Left lung (tissue), 10 donors: ENCODE measurements around the gene LMAN2L. TPM values are rescaled to one million over a fixed set of nuclear protein-coding genes. Genes with fewer than 3 reads are reported as not detected.

Experiments
- ATAC-seq: fragments of 200-7000 bp; cut with Tn5 transposase; one replicate; pipeline ENCODE4 v1.9.1; 2020; ENCODE audit warnings: moderate library complexity
- DNase-seq, 4 donors: peaks; one replicate each; pipeline ENCODE4 v3.0.0-alpha.2; 2013 to 2020
- H3K27ac ChIP-seq, 2 donors: fragments of 200-600 bp; sonication (generic) in 1 of 2; one replicate each; pipeline versions ENCODE4 v1.5.0 to v1.8.0; 2020 to 2021
- H3K27me3 ChIP-seq, 2 donors: fragments of 200-600 bp; sonication (generic) in 1 of 2; one replicate each; pipeline versions ENCODE4 v1.5.0 to v1.8.0; 2020 to 2021
- H3K36me3 ChIP-seq, 2 donors: fragments of 200-600 bp; sonication (generic) in 1 of 2; one replicate each; pipeline versions ENCODE4 v1.5.0 to v1.8.0; 2020 to 2021
- H3K4me1 ChIP-seq, 2 donors: fragments of 200-600 bp; one replicate each; pipeline ENCODE4 v1.8.0; 2021
- H3K4me3 ChIP-seq, 2 donors: fragments of 200-600 bp; sonication (generic) in 1 of 2; one replicate each; pipeline versions ENCODE4 v1.5.0 to v1.8.0; 2020 to 2021; ENCODE audit warnings: mild to moderate bottlenecking in 1 of 2
- H3K9me3 ChIP-seq, 2 donors: fragments of 200-600 bp; sonication (generic) in 1 of 2; one replicate each; pipeline versions ENCODE4 v1.5.0 to v1.8.0; 2020 to 2021
- intact Hi-C, 2 donors: fragments of 100-400 bp; cut with DNase I; formaldehyde crosslinking; loops; one replicate each; pipeline versions ENCODE4 v1.11.2 to v1.14.2; 2022
- polyA plus RNA-seq, 6 donors: library from polyadenylated mRNA; unstranded; fragments of 120-200 nt; gene quantifications; one replicate each; pipeline ENCODE4 v1.2.1, GENCODE V29; 2013; ENCODE audit not compliant: insufficient read length in 6 of 6
- total RNA-seq, 2 donors: library from RNA; stranded (reverse); fragmentation: NEBNext Ultra II Directional; extraction: Animal tissue kit (Norgen Biotek cat#: 25700); gene quantifications; one replicate each; pipeline ENCODE4 v1.2.1, GENCODE V29; 2021
- TF ChIP-seq, protein P1 (sequence below), 2 donors: fragments of 200-600 bp; sonication (generic) in 1 of 2; IDR thresholded peaks; one replicate each; pipeline versions ENCODE4 v1.5.0 to v1.8.0; 2021; ENCODE audit warnings: antibody characterized with exemption in 2 of 2
- donor health status: DM: no; HTN: yes; CAD: no.
- donor health status: DM: no; HTN: no; CAD: no.

Gene LMAN2L
- total and polyA plus RNA-seq, 8 donors: 18.4 to 54.7 (median 47.6) TPM

DNA sequence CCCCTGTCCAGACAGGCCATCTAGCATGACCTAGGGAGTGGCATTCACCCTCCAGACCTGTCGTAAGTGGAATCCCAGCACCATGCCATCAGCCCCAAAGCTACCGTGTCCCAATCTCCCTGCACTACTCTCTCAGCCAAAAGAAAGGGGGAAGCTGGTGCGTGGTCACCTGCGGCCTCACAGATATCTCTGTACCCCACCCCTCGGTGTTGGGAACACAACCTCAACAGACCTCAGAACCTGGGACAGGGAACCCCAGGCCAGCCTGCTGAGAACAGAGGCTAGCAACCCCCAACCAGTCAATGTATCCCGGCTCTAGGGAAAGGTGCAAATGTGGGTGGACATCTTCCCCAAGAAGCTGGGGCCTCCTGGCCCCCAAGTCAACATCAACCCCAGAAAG, 38.2 kb downstream of the LMAN2L start:
- DNase-seq: no peak
- peaks cover 0 to 53% of the 10 kb centered on the region in 2 donors for H3K36me3 ChIP-seq
- TF ChIP-seq, protein P1, sequence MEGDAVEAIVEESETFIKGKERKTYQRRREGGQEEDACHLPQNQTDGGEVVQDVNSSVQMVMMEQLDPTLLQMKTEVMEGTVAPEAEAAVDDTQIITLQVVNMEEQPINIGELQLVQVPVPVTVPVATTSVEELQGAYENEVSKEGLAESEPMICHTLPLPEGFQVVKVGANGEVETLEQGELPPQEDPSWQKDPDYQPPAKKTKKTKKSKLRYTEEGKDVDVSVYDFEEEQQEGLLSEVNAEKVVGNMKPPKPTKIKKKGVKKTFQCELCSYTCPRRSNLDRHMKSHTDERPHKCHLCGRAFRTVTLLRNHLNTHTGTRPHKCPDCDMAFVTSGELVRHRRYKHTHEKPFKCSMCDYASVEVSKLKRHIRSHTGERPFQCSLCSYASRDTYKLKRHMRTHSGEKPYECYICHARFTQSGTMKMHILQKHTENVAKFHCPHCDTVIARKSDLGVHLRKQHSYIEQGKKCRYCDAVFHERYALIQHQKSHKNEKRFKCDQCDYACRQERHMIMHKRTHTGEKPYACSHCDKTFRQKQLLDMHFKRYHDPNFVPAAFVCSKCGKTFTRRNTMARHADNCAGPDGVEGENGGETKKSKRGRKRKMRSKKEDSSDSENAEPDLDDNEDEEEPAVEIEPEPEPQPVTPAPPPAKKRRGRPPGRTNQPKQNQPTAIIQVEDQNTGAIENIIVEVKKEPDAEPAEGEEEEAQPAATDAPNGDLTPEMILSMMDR (IDR thresholded peaks at IDR 0.05): no peak
- H3K4me1 ChIP-seq: no peaks in the 10 kb centered on the region
- ATAC-seq: no peak
- no peaks in the 10 kb centered on the region for H3K9me3 ChIP-seq
- intact Hi-C loops: no loop called here
- H3K27me3 ChIP-seq: no peaks in the 10 kb centered on the region
- no peak overlapping the region for H3K27ac ChIP-seq
- no peak overlapping the region for H3K4me3 ChIP-seq

DNA sequence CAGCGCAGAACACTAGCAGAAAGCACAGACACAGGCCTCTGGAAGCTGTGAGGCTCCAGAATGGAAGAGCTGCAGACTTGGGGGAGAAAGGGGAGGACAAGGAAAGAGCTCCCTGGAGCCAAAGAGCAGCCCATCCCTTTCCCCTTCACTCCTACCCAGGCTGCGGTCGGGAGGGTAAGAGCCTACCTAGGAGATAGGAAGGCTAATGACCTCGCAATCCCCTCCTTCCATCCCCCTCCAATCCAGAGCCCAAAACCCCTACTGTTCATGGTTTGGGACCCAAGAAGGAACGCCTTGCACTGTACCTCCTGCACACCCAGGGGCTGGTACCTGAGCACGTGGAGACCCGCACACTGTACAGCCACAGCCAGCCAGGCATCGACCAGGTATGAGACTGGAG, 39.8 kb downstream of the LMAN2L start:
- DNase-seq (no peak), ATAC-seq (no peak)
- Histone ChIP-seq H3K9me3 (no peaks in the 10 kb centered on the region), H3K27me3 (no peaks in the 10 kb centered on the region), H3K27ac (no peak overlapping the region), H3K4me1 (no peaks in the 10 kb centered on the region), H3K36me3 (peaks cover 0 to 37% of the 10 kb centered on the region in 2 donors), H3K4me3 (no peak overlapping the region)
- TF ChIP-seq, protein P1 (IDR thresholded peaks at IDR 0.05): no peak
- intact Hi-C loops: no loop called here

DNA sequence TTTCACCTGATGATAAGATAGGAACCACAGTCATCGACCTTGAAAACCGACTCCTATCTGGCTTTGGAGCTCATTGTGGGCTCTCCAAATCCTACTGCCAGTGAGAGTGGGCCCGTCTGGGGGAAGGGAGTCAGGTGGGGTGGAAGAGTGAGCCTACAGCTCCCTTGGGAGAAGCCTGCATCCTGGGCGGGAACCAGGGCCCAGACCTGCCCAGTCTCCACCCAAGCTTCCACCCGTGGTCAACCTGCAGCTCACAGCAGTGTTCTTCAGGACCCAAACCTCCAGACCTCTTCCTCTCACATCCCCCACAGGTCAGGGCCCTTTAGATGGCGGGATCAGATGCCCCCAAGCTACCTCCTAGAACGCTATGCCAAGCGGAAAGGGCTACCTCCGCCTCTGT, 40.2 kb downstream of the LMAN2L start:
- Histone ChIP-seq H3K4me3 (no peak overlapping the region), H3K4me1 (no peaks in the 10 kb centered on the region), H3K36me3 (peaks cover 0 to 32% of the 10 kb centered on the region in 2 donors), H3K27me3 (no peaks in the 10 kb centered on the region), H3K9me3 (no peaks in the 10 kb centered on the region), H3K27ac (no peak overlapping the region)
- DNase-seq (no peak), ATAC-seq (no peak)
- TF ChIP-seq, protein P1 (IDR thresholded peaks at IDR 0.05): no peak
- intact Hi-C loops: no loop called here

DNA sequence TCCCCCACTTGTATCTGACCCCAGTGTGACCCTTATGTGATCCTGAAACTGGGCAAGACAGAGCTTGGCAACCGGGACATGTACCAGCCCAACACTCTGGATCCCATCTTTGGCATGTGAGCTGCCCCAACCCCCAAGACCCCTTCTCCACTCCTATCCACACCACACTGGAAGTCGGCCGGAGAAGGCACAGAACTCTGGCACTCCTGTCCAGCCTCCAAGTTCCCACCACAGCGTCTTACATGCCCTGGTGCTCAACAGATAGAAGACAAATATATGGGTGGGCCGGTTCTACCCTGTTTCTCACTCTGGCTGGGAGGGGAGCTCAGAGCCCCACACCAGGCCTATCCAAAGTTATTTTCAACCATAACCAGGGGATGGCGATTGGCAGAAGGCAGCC, 40.8 kb downstream of the LMAN2L start:
- TF ChIP-seq, protein P1 (IDR thresholded peaks at IDR 0.05): no peak
- Histone ChIP-seq H3K27ac (no peak overlapping the region), H3K27me3 (no peaks in the 10 kb centered on the region), H3K4me1 (no peaks in the 10 kb centered on the region), H3K4me3 (no peak overlapping the region), H3K36me3 (peaks cover 0 to 26% of the 10 kb centered on the region in 2 donors), H3K9me3 (no peaks in the 10 kb centered on the region)
- intact Hi-C loops: no loop called here
- no peak for DNase-seq
- ATAC-seq: no peak

DNA sequence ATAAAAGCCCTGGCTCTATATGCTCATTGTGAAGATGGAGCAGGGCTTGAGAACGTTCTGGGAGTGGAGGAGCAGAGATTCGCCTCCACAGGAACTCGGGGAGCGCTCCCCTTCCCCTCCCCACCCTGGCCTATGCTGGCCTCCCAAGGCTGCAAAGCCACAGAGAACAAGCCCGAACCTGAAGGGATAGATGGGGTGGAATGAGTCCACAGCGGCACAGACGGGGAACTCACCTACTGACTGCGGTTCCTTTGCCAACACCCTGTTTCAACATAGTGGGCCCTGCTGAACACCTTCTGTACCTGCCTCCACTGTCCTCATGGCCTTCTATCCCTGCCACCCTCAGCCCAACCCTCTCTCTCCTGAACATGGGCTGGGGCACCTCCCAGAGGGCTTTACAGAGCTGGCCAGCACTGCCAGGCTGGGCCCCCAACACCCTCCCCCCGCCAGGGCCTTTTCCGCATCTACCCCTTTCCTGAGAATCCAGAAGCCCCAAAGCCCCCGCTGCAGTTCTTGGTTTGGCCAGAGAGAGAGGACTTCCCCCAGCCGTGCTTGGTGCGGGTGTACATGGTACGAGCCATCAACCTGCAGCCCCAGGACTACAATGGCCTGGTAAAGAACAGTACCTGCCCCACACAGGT, 41.5 kb downstream of the LMAN2L start:
- TF ChIP-seq, protein P1 (IDR thresholded peaks at IDR 0.05): no peak
- ATAC-seq: no peak
- no peaks in the 10 kb centered on the region for H3K27me3 ChIP-seq
- no peak for DNase-seq
- intact Hi-C loops: no loop called here
- H3K36me3 ChIP-seq: peaks cover 0 to 20% of the 10 kb centered on the region in 2 donors
- no peaks in the 10 kb centered on the region for H3K4me1 ChIP-seq
- no peaks in the 10 kb centered on the region for H3K9me3 ChIP-seq
- H3K27ac ChIP-seq: no peak overlapping the region
- no peak overlapping the region for H3K4me3 ChIP-seq
